Osteoblast (primary cell): ENCODE results near the gene CCDC6. TPM values are rescaled to one million over a fixed set of nuclear protein-coding genes. Genes with fewer than 3 reads are reported as not detected.

Experiments used
- DNase-seq: peaks from one replicate; pipeline ENCODE4 v3.0.0; 2011; ENCODE audit warnings: low spot score, mixed read lengths; ENCODE audit not compliant: insufficient read length; ENCODE audit errors: missing footprints
- H2AFZ ChIP-seq: 2 replicates; pipeline ENCODE4 v1.6.0; 2011; ENCODE audit warnings: mild to moderate bottlenecking, low read length
- H3K27ac ChIP-seq: 2 replicates; pipeline ENCODE4 v1.5.1; 2011; ENCODE audit warnings: mild to moderate bottlenecking, low read depth, low read length, moderate library complexity
- H3K27me3 ChIP-seq: 2 replicates; pipeline ENCODE4 v1.6.0; 2012; ENCODE audit warnings: mild to moderate bottlenecking, control low read depth, inconsistent platforms, low read length, moderate library complexity; ENCODE audit not compliant: insufficient read depth
- H3K36me3 ChIP-seq: 2 replicates; pipeline ENCODE4 v1.5.1; 2011; ENCODE audit warnings: mild to moderate bottlenecking, low read length, control low read depth, moderate library complexity; ENCODE audit not compliant: insufficient read depth
- H3K4me1 ChIP-seq: 2 replicates; pipeline ENCODE4 v1.5.1; 2011; ENCODE audit warnings: mild to moderate bottlenecking, low read length, control low read depth, moderate library complexity; ENCODE audit not compliant: insufficient read depth
- H3K4me2 ChIP-seq: 2 replicates; pipeline ENCODE4 v1.6.0; 2011; ENCODE audit warnings: mild to moderate bottlenecking, low read length; ENCODE audit not compliant: insufficient read depth
- H3K4me3 ChIP-seq: fragments of 200-600 bp; sonication (generic); 3 replicates; pipeline ENCODE4 v1.5.1; 2012; ENCODE audit warnings: mild to moderate bottlenecking, low read length, inconsistent platforms; ENCODE audit not compliant: insufficient read depth
- H3K79me2 ChIP-seq: 2 replicates; pipeline ENCODE4 v1.6.0; 2012; ENCODE audit warnings: mild to moderate bottlenecking, low read length, control low read depth, inconsistent platforms; ENCODE audit not compliant: insufficient read depth
- H3K9me3 ChIP-seq: 2 replicates; pipeline ENCODE4 v1.5.1; 2011; ENCODE audit warnings: low read depth, low read length, control low read depth
- H4K20me1 ChIP-seq: 2 replicates; pipeline ENCODE4 v1.6.0; 2012; ENCODE audit warnings: mild to moderate bottlenecking, low read length, control low read depth; ENCODE audit not compliant: insufficient read depth
- total RNA-seq: library from RNA; depleted of rRNA; stranded (reverse); fragments of >200 nt; gene quantifications from 2 replicates; pipeline ENCODE4 v1.2.3, GENCODE V29; 2012
- TF ChIP-seq, protein P1 (sequence below): IDR thresholded peaks from 2 replicates; pipeline ENCODE4 v1.5.1; 2011; ENCODE audit warnings: mild to moderate bottlenecking, low read depth, low read length, moderate library complexity; ENCODE audit errors: extremely low read depth

The CCDC6 gene
- total RNA-seq, 1 donor = 51.8 TPM

DNA sequence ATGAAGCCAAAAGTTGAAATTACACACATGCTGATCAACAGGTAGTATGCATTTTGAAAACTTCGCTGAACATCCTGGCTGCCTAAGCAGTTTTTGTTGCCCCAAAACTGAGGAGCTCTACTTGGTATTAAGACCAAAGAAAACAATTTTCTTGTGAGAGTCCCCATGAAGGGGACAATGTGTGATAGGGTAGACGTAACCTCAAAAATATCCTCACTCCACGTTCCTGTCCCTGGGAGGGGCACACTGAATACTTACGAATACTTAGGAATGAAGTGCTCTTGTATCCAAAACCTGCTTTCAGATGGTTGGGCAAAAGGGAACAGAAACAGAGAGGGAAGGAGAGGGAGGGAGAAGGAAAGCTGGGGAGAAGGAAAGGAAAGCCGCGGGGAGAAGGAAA, 24.7 kb downstream of the CCDC6 start:
- Histone ChIP-seq H3K27ac (no peak overlapping the region), H3K4me2 (no peak overlapping the region), H3K79me2 (peaks cover 73% of the 10 kb centered on the region), H3K4me3 (no peak overlapping the region), H3K27me3 (no peaks in the 10 kb centered on the region), H3K9me3 (no peaks in the 10 kb centered on the region), H2AFZ (no peak overlapping the region), H3K4me1 (peaks cover 11% of the 10 kb centered on the region), H4K20me1 (peaks cover 13% of the 10 kb centered on the region), H3K36me3 (no peaks in the 10 kb centered on the region)
- TF ChIP-seq, protein P1, sequence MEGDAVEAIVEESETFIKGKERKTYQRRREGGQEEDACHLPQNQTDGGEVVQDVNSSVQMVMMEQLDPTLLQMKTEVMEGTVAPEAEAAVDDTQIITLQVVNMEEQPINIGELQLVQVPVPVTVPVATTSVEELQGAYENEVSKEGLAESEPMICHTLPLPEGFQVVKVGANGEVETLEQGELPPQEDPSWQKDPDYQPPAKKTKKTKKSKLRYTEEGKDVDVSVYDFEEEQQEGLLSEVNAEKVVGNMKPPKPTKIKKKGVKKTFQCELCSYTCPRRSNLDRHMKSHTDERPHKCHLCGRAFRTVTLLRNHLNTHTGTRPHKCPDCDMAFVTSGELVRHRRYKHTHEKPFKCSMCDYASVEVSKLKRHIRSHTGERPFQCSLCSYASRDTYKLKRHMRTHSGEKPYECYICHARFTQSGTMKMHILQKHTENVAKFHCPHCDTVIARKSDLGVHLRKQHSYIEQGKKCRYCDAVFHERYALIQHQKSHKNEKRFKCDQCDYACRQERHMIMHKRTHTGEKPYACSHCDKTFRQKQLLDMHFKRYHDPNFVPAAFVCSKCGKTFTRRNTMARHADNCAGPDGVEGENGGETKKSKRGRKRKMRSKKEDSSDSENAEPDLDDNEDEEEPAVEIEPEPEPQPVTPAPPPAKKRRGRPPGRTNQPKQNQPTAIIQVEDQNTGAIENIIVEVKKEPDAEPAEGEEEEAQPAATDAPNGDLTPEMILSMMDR = no peak
- no peak for DNase-seq

DNA sequence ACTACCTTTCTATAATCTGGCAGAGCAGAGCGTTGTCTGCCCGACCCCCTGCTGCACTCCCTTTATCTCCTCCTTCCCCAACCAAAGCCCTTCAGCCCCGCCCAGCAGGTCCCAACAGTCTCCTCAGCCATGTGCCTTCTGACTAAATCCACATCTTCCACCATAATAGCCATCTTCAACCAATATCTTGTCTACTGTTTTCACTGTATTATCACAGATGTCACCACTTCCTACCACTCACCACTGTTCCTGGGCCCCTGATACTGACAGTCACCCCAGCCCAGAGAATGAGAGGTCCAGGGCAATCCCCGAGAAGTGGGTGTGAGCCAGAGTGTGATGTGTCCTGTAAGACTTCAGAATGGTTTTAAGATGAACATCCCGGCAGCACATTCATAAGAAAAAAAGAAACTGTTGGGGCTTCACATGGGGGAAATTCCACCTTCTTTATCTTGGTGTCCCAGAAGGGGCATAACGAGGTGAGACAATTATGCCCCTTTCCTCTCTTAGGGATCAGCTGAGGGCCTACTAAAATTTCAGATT, 25.3 kb downstream of the CCDC6 start:
- no peak for DNase-seq
- Histone ChIP-seq H3K27me3 (no peaks in the 10 kb centered on the region), H3K27ac (no peak overlapping the region), H3K36me3 (no peaks in the 10 kb centered on the region), H3K4me3 (no peak overlapping the region), H2AFZ (no peak overlapping the region), H3K4me2 (no peak overlapping the region), H3K79me2 (peaks cover 70% of the 10 kb centered on the region), H3K9me3 (no peaks in the 10 kb centered on the region), H3K4me1 (peaks cover 15% of the 10 kb centered on the region), H4K20me1 (peaks cover 13% of the 10 kb centered on the region)
- TF ChIP-seq, protein P1 = no peak

DNA sequence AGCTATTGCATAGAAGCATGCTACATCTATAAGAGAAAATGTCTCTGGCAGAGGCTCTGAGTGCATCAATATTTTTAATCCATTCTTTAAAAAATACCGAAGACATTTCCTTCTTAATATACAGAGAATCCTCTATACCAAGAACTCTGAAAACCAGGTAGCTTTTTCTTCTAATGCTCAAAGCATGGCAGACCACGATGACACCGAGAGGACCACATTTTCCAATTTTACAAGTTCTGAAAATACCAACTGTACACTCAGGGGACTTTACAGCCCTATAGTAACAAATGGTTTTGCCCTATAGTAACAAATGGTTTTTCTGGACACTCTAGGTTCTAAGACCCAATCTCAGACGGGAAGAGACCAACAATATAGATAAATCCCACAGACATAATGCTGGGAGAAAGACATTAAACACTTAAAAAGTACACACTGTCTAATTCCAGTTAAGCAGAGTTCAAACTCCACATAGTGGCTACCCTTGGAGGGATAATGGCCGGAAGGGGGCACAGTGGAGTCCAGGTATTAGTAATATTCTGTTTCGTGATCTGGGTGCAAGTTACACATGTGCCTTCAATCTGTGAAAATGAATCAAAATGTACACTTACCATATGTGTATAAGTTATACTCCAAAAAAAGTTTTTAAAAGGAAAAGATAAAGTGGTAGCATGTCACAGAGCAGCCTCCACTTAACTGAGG, 26.2 kb downstream of the CCDC6 start:
- H3K79me2 ChIP-seq = peaks cover 69% of the 10 kb centered on the region
- H3K9me3 ChIP-seq = no peaks in the 10 kb centered on the region
- H3K4me1 ChIP-seq = peaks cover 15% of the 10 kb centered on the region
- no peak for DNase-seq
- H3K4me3 ChIP-seq = no peak overlapping the region
- H3K27me3 ChIP-seq = no peaks in the 10 kb centered on the region
- H4K20me1 ChIP-seq = peaks cover 9% of the 10 kb centered on the region
- TF ChIP-seq, protein P1 = no peak
- H3K36me3 ChIP-seq = no peaks in the 10 kb centered on the region
- H2AFZ ChIP-seq = no peak overlapping the region
- H3K4me2 ChIP-seq = no peak overlapping the region
- H3K27ac ChIP-seq = no peak overlapping the region

DNA sequence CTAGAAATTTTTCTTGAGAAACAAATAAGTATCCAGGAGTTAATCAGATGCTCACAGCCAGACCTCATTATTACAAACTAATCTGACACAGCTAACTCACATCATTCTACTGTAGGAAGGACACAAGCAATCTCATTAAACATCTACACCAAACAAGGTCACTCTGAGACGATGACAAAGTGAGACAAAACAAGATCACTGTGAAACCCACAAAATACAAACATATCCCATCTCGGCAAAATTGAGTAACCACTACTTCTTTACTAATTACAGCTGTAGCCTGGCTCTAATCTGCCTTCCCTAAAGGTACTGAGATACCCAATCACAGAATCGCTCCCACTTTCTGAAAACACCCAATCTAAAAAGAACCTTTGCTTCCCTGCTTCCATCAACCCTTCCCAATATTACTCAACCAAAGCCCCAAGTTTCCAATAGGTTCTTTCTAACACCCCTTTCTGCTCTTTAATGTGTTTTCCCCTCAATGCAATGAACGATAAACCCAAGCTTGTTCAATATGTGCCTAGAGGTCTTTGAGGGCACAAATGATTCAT, 26.9 kb downstream of the CCDC6 start:
- H3K79me2 ChIP-seq = peaks cover 71% of the 10 kb centered on the region

More for the DNA sequence above, 26.9 kb downstream of the CCDC6 start:
- no peaks in the 10 kb centered on the region for H3K36me3 ChIP-seq
- DNase-seq = no peak
- no peaks in the 10 kb centered on the region for H3K9me3 ChIP-seq
- peaks cover 7% of the 10 kb centered on the region for H4K20me1 ChIP-seq
- peaks cover 15% of the 10 kb centered on the region for H3K4me1 ChIP-seq
- H3K27ac ChIP-seq = no peak overlapping the region
- H3K27me3 ChIP-seq = no peaks in the 10 kb centered on the region
- H3K4me2 ChIP-seq = no peak overlapping the region
- H3K4me3 ChIP-seq = no peak overlapping the region
- TF ChIP-seq, protein P1 = no peak
- no peak overlapping the region for H2AFZ ChIP-seq
